ENCODE measurements around the gene NPAS2. TPM values are rescaled to one million over a fixed set of nuclear protein-coding genes. Genes with fewer than 3 reads are reported as not detected.

The NPAS2 gene
- total RNA-seq, 1 experiment from 2014 or later: 20.4 TPM

GRCh38 chr2:100934504-100935371 lies 114.8 kb downstream of the NPAS2 start (continued):
- no peak for TF ChIP-seq CTCF (IDR thresholded peaks at IDR 0.05 in 2 of 3, conservative IDR thresholded peaks at IDR 0.05 in 1 of 3; ENCODE audit: borderline replicate concordance in 1 of 3, insufficient read depth in 1 of 3, low read depth in 2 of 3, low read length in 2 of 3)
- no peak for TF ChIP-seq YY1 (IDR thresholded peaks at IDR 0.05; ENCODE audit: extremely low read depth, insufficient replicate concordance, low read depth, low read length)
- no peak for TF ChIP-seq TCF7L2 (IDR thresholded peaks at IDR 0.05; ENCODE audit: borderline replicate concordance, extremely low read depth, insufficient read depth, insufficient read length)

- CTCF ChIA-PET: no interaction called here
These were observed 115.4 kb downstream of the NPAS2 start for GRCh38 chr2:100935372-100935752.

More at GRCh38 chr2:100935372-100935752, 115.4 kb downstream of the NPAS2 start:
- H3K27me3 ChIP-seq (ENCODE audit: insufficient read depth, low read length): no peaks in the 10 kb centered on the region
- no peaks in the 10 kb centered on the region for H3K4me1 ChIP-seq (ENCODE audit: control insufficient read depth in 1 of 2, insufficient read depth in 2 of 2, low read length in 2 of 2)
- TF ChIP-seq YY1 (IDR thresholded peaks at IDR 0.05; ENCODE audit: extremely low read depth, insufficient replicate concordance, low read depth, low read length) (no peak), ATF3 (IDR thresholded peaks at IDR 0.05) (no peak), ELF1 (IDR thresholded peaks at IDR 0.05; ENCODE audit: borderline replicate concordance, low read depth) (no peak), REST (IDR thresholded peaks at IDR 0.05; ENCODE audit: low read depth) (no peak), CTCF (IDR thresholded peaks at IDR 0.05 in 2 of 3, conservative IDR thresholded peaks at IDR 0.05 in 1 of 3; ENCODE audit: borderline replicate concordance in 1 of 3, insufficient read depth in 1 of 3, low read depth in 2 of 3, low read length in 2 of 3) (no peak), SRF (IDR thresholded peaks at IDR 0.05; ENCODE audit: low read depth) (no peak), EGR1 (IDR thresholded peaks at IDR 0.05; ENCODE audit: low read depth) (no peak), CBX3 (IDR thresholded peaks at IDR 0.05; ENCODE audit: low read depth) (no peak), SIN3A (IDR thresholded peaks at IDR 0.05; ENCODE audit: low read depth) (no peak), MAX (IDR thresholded peaks at IDR 0.05) (no peak), CEBPB (IDR thresholded peaks at IDR 0.05; ENCODE audit: low read depth) (no peak), SP1 (IDR thresholded peaks at IDR 0.05; ENCODE audit: low read depth) (no peak)
- H3K79me2 ChIP-seq (ENCODE audit: insufficient read depth, low read length): no peaks in the 10 kb centered on the region
- intact Hi-C loops (cut with micrococcal nuclease): no loop called here
- no TSS peak for BruUV-seq (replicated peaks)
- no peaks in the 10 kb centered on the region for H4K20me1 ChIP-seq (ENCODE audit: insufficient read depth)
- no peak overlapping the region for H3K4me3 ChIP-seq (replicated peaks in 1 of 2; ENCODE audit: low read depth in 1 of 2, low read length in 2 of 2)
- H3K9ac ChIP-seq (ENCODE audit: low read length): no peak overlapping the region
- no peak overlapping the region for H3K4me2 ChIP-seq (ENCODE audit: low read length)
- no peaks in the 10 kb centered on the region for H3K9me3 ChIP-seq (ENCODE audit: control insufficient read depth in 1 of 2, insufficient read depth in 1 of 2, low read depth in 1 of 2, low read length in 2 of 2)
- ChIA-PET RAD21 (ENCODE audit: low non-redundant PET in 1 of 2, low total read pairs in 2 of 2, uncharacterized antibody in 2 of 2, unreplicated experiment in 2 of 2) (no interaction called here), POLR2A (no interaction called here)
- ATAC-seq (no peak), DNase-seq (ENCODE audit: low read depth, low spot score) (no peak)
- H3K36me3 ChIP-seq (ENCODE audit: control insufficient read depth in 1 of 2, insufficient read depth in 2 of 2, low read length in 2 of 2): no peaks in the 10 kb centered on the region; a peak in 1 of 4 replicates
- no peak overlapping the region for H2AFZ ChIP-seq (ENCODE audit: low read depth, low read length, poor library complexity, severe bottlenecking)
- H3K27ac ChIP-seq (ENCODE audit: low read depth, low read length): no peak overlapping the region
- H3K9me2 ChIP-seq (ENCODE audit: insufficient read depth): no peaks in the 10 kb centered on the region

Data from HCT116 (cell line).